H7 (cell line): ENCODE results near the gene STXBP2. TPM values are rescaled to one million over a fixed set of nuclear protein-coding genes. Genes with fewer than 3 reads are reported as not detected.

ENCODE experiments used
- DNase-seq: peaks from one replicate; pipeline ENCODE4 v3.0.0; 2012
- H3K27me3 ChIP-seq: 2 replicates; pipeline ENCODE4 v1.6.0; 2011; ENCODE audit warnings: mild to moderate bottlenecking, low read length; ENCODE audit not compliant: control insufficient read depth, insufficient read depth
- H3K36me3 ChIP-seq: replicated peaks from 2 replicates; pipeline ENCODE4 v1.5.1; 2011; ENCODE audit warnings: low read length; ENCODE audit not compliant: control insufficient read depth, insufficient read depth
- H3K4me3 ChIP-seq: 2 replicates; pipeline ENCODE4 v1.5.1; 2011; ENCODE audit warnings: low read depth, mild to moderate bottlenecking, control low read depth, low read length, moderate library complexity; ENCODE audit not compliant: insufficient read depth
- total RNA-seq: library from RNA; depleted of rRNA; stranded (reverse); fragments of >200 nt; shearing (Covaris generic); gene quantifications from 2 replicates; pipeline ENCODE4 v1.2.3, GENCODE V29; 2014

STXBP2 gene
- total RNA-seq, 1 experiment from 2014 or later = 25.9 TPM

DNA sequence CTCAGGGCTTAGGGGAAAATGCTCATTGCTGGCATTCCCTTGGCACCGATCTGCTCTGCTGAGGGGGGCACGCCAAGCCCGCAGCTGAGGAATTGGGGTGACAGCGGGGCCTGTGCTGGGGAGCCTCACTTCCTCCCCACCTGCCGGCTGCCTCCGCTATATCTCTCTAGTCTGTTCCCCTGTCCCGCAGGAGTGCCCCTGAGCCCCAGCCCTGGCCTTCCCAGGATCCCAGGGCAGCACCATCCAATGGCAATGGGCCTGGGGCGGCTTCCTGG is 9.5 kb downstream of the STXBP2 start:
- DNase-seq = no peak
- Histone ChIP-seq H3K4me3 (no peak overlapping the region), H3K36me3 (no peaks in the 10 kb centered on the region; the same call in 1 of the 2 replicates), H3K27me3 (peaks cover 4% of the 10 kb centered on the region; the same call in 1 of the 2 replicates)

DNA sequence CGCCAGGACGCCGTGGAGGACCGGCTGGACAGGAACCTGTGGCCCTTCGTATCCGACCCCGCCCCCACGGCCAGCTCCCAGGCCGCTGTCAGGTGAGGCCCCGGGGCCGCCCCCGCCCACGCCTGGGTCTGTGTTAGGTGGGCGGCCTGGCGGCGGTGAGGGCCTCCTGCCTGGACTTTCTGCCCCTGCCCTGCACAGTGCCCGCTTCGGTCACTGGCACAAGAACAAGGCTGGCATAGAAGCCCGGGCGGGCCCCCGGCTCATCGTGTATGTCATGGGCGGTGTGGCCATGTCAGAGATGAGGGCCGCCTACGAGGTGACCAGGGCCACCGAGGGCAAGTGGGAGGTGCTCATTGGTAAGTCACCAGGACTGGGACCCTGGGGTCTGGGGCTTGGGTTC is 10.2 kb downstream of the STXBP2 start:
- no peak overlapping the region for H3K4me3 ChIP-seq
- no peak for DNase-seq
- no peaks in the 10 kb centered on the region; the same call in 1 of the 2 replicates for H3K36me3 ChIP-seq
- H3K27me3 ChIP-seq = peaks cover 4% of the 10 kb centered on the region; the same call in 1 of the 2 replicates

DNA sequence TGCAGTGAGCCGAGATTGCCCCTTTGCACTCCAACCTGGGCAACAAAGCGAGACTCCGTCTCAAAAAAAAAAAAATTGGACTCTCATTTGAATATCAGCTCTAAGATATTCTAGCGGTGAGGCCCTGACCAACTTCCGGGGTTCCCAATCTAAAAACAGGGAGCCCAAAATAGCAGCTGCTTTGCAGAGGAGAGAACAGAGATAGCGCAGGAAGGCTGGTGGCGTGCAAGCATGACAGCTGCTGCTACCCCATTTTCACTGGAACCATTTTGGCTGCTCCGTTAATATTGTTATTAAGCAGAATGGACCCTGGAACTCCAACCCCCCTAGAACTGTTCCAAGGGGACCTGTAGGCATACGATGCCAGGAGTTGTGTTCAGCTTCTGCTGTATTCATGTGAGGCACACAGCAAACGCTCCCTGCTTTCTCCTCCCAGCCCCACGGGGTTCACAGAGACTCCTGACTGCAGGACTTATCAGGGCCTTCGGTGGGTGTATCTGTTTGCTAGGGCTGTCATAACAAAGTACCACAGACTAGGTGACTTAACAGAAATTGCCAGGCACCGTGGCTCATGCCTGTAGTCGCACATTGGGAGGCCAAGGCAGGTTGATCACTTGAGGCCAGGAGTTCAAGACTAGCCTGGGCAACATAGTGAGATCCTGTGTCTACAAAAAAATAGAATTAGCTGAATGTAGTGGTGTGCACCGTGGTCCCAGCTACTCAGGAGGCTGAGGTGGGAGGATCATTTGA is 11.5 kb downstream of the STXBP2 start:
- H3K36me3 ChIP-seq = no peaks in the 10 kb centered on the region; the same call in 1 of the 2 replicates
- peak; percentile 16 for DNase-seq

DNA sequence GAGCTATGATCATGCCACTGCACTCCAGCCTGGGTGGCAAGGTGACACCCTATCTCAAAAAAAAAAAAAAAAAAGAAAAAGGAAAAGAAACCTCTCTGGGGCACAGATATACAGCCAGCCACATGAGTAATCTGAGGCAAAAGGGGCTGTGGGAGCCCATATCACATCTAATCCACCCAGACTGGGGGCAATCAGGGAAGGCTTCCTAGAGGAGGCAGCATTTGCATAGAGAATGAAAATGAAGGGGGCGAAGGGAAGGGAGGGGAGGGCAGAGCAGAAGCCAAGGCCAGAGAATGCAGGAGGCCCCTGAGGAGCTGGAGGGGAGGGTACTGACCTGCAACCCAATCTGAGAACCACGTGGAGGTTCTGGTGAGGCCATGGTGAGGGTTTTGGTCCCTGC is 13.2 kb downstream of the STXBP2 start:
- Histone ChIP-seq H3K27me3 (peaks cover 9% of the 10 kb centered on the region), H3K36me3 (no peaks in the 10 kb centered on the region), H3K4me3 (no peak overlapping the region)
- DNase-seq = peak; percentile 36

More for the DNA sequence above, 11.5 kb downstream of the STXBP2 start:
- Histone ChIP-seq H3K27me3 (peaks cover 9% of the 10 kb centered on the region), H3K4me3 (no peak overlapping the region)

DNA sequence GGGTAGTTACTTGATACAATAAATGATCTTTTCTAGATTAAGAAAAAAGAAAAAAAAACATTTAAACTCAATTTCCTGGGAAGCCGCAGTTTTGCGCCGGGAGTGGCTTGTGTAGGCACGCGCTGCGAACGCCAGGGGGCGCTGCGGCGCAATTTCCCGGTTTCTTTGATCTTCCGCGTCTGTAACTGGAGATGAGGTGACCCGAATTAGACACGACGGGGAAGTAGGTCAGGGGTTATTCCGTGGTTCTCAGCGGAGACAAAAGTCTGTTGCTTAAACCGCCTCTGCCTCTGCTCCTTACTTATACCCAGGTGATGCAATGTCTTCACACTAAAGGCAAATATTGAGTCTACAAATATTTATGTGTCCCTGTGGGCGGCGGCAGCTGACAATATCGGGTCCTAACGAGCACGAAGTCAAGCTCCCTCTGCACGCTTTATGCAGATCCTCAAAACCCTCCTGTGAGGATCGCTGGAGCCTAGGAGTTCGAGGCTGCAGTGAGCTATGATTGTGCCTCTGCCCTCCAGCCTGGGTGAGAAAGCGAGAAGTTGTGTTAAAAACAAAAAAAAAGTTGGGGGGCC is 15.2 kb downstream of the STXBP2 start:
- H3K36me3 ChIP-seq = no peaks in the 10 kb centered on the region
- peaks cover 9% of the 10 kb centered on the region for H3K27me3 ChIP-seq
- peak overlapping the region; percentile 16 for H3K4me3 ChIP-seq
- peak; percentile 96 for DNase-seq

DNA sequence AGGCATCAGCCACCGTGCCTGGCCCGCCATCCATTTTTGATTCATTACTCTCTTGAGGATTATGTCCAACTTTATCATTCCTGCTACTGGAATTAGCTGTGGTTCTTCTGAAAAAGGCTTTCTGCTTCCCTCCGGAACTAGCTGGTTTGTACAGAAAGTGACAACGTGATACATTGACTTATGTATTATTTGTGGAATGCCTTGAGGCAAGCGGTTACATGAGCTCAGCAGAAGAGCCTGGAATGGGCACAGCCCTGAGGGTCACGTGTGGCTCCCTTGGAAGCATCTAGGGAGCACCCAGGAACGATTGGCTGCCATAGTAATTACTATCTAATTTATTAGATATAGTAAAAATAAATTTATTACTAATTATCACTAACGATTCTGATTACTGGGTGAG is 17.5 kb downstream of the STXBP2 start:
- DNase-seq = no peak
- Histone ChIP-seq H3K27me3 (peaks cover 9% of the 10 kb centered on the region), H3K4me3 (no peak overlapping the region), H3K36me3 (no peaks in the 10 kb centered on the region)

DNA sequence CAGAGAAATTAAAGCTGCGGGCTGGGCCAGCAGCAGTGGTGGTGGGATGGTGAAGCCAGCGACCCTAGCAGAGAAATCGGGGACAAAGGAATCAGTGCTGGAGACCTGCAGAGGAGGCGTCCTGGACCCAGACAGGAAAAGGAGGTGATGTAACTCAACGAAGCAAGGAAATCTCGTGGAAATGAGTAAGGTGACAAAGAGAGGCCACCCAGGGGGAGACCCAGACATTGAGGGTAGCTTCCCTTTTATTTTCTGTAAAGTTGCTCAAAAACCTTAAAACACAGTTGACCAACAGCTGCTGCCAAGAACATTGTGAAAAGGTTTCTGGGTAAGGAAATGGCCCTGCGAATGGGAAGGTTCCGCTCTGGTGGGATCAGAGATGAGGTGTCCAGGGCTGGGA is 18.7 kb downstream of the STXBP2 start:
- peaks cover 9% of the 10 kb centered on the region for H3K27me3 ChIP-seq
- no peak overlapping the region for H3K4me3 ChIP-seq
- DNase-seq = no peak
- H3K36me3 ChIP-seq = no peaks in the 10 kb centered on the region

DNA sequence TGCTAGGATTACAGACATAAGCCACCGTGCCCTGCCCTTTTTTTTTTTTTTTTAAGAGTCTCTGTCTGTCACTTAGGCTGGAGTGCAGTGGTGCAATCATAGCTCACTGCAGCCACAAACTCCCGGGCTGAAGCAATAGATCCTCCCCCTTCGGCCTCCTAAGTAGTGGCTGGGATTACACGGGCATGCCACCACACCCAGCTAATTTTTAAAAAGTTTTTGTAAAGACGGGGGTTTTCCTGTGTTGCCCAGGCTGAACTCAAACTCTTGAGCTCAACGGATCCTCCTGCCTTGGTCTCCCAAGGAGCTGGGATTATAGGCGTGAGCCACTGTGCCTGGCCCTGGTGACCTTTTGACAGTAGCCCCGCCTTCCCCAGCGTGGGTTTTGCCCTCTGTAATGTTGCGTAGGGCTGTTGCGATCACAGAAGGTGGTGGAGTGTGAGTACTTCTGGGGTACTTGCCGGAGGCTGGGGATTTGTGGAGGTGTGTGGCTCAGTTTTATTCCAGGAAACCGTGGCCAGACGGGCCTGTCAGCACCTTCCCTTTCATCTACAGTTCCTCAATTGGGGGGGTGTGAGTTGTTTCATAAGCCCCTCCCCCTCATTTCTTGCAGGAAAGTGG is 20.3 kb downstream of the STXBP2 start:
- Histone ChIP-seq H3K27me3 (peaks cover 5% of the 10 kb centered on the region), H3K36me3 (no peaks in the 10 kb centered on the region), H3K4me3 (no peak overlapping the region)
- peak; percentile 41 for DNase-seq

DNA sequence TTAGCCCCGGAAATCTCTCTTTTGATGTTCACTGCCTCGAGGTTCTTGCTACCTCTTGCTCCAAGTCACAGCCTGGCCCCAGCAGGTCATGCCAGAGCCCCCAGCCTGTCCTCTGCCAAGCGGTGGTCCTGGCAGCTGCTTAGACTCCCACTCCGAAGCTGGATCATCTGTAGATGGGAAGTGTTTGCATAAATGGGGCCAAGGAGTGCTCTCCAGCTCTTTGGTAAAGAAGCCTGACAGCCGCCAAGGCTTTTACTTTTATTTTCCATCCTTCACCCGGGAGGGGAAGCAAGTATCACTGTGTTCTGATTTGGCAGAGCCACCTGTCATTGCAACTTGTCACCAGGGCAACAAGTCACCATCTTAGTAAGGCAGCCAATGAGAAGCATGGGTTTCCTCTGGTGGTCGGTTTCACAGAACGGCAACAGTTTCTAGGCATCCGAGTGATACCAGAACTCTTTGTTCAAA is 21.3 kb downstream of the STXBP2 start:
- Histone ChIP-seq H3K36me3 (no peaks in the 10 kb centered on the region), H3K27me3 (no peaks in the 10 kb centered on the region; the same call in 1 of the 2 replicates), H3K4me3 (no peak overlapping the region)
- peak; percentile 75 for DNase-seq

DNA sequence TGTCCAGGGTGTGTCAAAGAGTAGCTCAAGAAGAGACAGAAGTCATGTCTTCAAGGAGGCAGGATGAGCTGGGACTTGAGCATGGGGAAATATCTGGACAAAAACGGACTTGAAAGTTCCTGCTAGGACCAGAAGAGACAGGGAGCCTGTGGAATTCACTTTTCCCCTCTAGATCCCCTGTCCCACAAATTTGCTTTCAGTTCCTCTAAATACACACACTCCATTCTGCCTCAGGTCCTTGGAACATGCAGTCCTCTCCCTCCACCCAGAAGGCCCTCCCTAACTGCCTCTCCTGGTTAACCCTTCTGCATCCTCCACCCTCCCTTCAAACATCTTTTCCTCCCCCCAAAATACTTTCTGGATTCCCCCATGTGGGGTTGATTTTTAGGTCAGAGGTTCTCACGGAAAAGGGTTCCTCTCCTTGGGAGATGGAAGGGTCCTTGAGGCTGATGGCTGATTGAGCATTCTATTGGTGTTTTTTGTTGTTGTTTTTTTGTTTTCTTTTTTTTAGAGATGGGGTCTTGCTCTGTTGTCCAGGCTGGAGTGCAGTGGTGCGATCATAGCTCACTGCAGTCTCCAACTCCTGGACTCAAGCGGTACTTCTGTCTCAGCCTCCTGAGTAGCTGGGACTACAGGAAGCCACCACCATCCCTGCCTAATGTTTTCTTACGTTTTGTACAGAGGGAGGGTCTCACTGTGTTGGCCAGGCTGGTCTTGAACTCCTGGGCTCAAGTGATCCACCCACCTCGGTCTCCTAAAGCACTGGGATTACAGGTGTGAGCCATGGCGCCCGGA is 25.0 kb downstream of the STXBP2 start:
- Histone ChIP-seq H3K27me3 (no peaks in the 10 kb centered on the region; the same call in 1 of the 2 replicates), H3K36me3 (no peaks in the 10 kb centered on the region), H3K4me3 (no peak overlapping the region)
- DNase-seq = peak; percentile 23

DNA sequence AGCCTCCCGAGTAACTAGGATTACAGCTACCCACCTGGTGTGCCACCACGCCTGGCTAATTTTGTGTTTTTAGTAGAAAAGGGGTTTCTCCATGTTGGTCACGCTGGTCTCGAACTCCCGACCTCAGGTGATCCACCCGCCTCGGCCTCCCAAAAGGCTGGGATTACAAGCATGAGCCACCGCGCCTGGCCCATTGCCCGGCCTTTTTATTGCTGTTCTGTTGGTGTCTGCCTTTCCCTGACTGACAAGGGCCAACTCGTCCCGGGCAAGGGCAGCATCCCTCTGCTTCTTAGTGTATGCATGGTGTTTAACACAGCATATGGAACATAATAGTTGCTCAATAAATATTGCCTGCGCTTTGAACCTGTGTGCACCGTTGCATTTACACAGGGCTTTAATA is 25.7 kb downstream of the STXBP2 start:
- no peaks in the 10 kb centered on the region; the same call in 1 of the 2 replicates for H3K27me3 ChIP-seq
- no peak overlapping the region for H3K4me3 ChIP-seq
- no peaks in the 10 kb centered on the region for H3K36me3 ChIP-seq
- DNase-seq = no peak

DNA sequence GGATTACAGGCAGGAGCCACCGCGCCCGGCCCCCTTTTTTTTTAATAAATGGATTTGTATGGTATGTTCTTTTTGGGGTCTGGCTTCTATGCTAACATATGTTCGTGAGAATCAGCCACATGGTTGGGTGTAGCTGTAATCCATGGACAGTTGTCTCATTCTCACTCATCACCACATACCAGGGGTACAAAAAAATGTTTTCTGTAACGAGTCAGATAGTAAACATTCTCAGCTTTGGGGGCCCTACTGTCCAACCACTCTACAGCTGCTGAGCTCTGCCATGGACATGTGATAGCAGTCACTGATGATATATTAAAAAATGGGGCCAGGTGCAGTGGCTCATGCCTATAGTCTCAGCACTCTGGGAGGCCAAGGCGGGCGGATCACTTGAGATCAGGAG is 26.8 kb downstream of the STXBP2 start:
- DNase-seq = no peak
- Histone ChIP-seq H3K27me3 (no peaks in the 10 kb centered on the region), H3K36me3 (no peaks in the 10 kb centered on the region)

DNA sequence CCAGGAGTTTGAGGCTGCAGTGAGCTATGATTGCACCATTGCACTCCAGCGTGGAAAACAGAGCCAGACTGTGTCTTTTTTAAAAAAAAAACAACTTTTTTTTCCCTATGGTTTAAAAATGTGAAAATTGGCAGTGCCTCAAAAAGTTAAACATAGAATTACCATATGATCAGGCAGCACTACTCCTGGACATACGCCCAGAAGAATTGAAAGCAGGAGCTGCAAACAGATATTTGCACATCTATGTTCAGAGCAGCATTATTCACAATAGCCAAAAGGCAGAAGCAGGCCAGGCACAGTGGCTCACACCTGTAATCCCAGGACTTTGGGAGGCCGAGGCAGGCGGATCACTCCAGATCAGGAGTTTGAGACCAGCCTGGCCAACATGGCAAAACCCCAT is 28.2 kb downstream of the STXBP2 start:
- H3K27me3 ChIP-seq = peaks cover 12% of the 10 kb centered on the region
- no peak for DNase-seq

More for the DNA sequence above, 26.8 kb downstream of the STXBP2 start:
- H3K4me3 ChIP-seq = no peak overlapping the region

DNA sequence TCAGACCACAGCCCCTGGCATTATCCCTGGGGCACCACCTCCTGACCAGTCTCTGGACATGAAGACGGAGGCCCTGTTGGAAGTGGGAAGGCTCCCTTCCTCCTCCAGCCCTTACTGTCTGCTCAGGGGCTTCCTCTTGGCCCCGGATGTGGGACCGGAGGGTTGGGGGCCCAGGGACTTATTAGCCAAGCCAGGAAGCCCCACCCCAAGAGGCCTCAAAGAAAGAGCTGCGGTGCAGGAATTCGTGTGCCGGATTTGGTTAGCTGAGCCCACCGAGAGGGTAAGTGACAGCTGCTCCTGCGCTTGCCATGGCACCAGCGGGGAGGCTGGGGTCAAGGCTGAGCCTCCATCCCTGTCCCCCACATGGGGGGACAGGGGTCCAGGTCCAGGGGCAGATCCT is 31.9 kb downstream of the STXBP2 start, which contains the start of gene RETN:
Gene RETN (plus strand): TSS at position 208 of the 400 bp plus-strand sequence. CDS start 278 bp downstream, outside the sequence.
- DNase-seq = no peak
- Histone ChIP-seq H3K36me3 (no peaks in the 10 kb centered on the region), H3K27me3 (peaks cover 26% of the 10 kb centered on the region), H3K4me3 (peak within 1 kb of the TSS; percentile 55; the same call in 1 of the 2 replicates)

More for the DNA sequence above, 28.2 kb downstream of the STXBP2 start:
- Histone ChIP-seq H3K4me3 (no peak overlapping the region), H3K36me3 (no peaks in the 10 kb centered on the region)
